HCT116 (cell line): ENCODE measurements around the gene PIK3CD.

Experiments used
- CTCF ChIP-seq, 3 experiments: fragments of 200-600 bp in 1 of 3; sonication (generic) in 1 of 3; IDR thresholded peaks in 2 of 3; conservative IDR thresholded peaks in 1 of 3; 2 replicates each; pipeline ENCODE4 v1.5.1; 2012 to 2017; ENCODE audit warnings: low read depth in 2 of 3, low read length in 2 of 3, antibody characterized with exemption in 1 of 3, borderline replicate concordance in 1 of 3, control low read depth in 1 of 3, mild to moderate bottlenecking in 1 of 3, mixed read lengths in 1 of 3, mixed run types in 1 of 3, moderate library complexity in 1 of 3; ENCODE audit not compliant: insufficient read depth in 1 of 3
- EZH2 ChIP-seq: fragments of 200-600 bp; sonication (generic); IDR thresholded peaks from 2 replicates; pipeline ENCODE4 v1.6.1; 2017; ENCODE audit warnings: antibody characterized with exemption, mixed run types
- POLR2A ChIP-seq: IDR thresholded peaks from 2 replicates; pipeline ENCODE4 v1.7.0; 2011; ENCODE audit warnings: borderline replicate concordance; ENCODE audit not compliant: insufficient read depth, insufficient read length; ENCODE audit errors: extremely low read depth
- POLR2AphosphoS5 ChIP-seq: IDR thresholded peaks from 2 replicates; pipeline ENCODE4 v1.6.1; 2011; ENCODE audit warnings: mild to moderate bottlenecking, low read depth, low read length, moderate library complexity
- ZBTB33 ChIP-seq: IDR thresholded peaks from 2 replicates; pipeline ENCODE4 v1.6.1; 2011; ENCODE audit warnings: mild to moderate bottlenecking, low read length, moderate library complexity; ENCODE audit not compliant: insufficient replicate concordance; ENCODE audit errors: extremely low read depth
- ZFX ChIP-seq: fragments of 450-650 bp; IDR thresholded peaks from 2 replicates; pipeline ENCODE4 v1.6.1; 2017

- TF ChIP-seq CTCF (IDR thresholded peaks at IDR 0.05 in 2 of 3, conservative IDR thresholded peaks at IDR 0.05 in 1 of 3; ENCODE audit: borderline replicate concordance in 1 of 3, insufficient read depth in 1 of 3, low read depth in 2 of 3, low read length in 2 of 3) (no peak), ZFX (no peak), EZH2 (no peak), ZBTB33 (no peak), POLR2AphosphoS5 (no peak), POLR2A (no peak)
These were observed 20.9 kb downstream of the PIK3CD start for GRCh38 chr1:9672444-9672843.
